HepG2 (cell line): ENCODE data around the gene PEX7.

Experiments
- MTF2 ChIP-seq: sonication (generic); formaldehyde crosslinking; IDR thresholded peaks from 2 replicates; pipeline ENCODE4 v1.5.0; 2020; ENCODE audit warnings: missing genetic modification reagents, borderline replicate concordance
- NR2F6 ChIP-seq, 2 experiments: IDR thresholded peaks; 2 replicates each; pipeline ENCODE4 v1.6.1; 2016; ENCODE audit warnings: antibody characterized with exemption in 1 of 2, mild to moderate bottlenecking in 1 of 2
- POLR2A ChIP-seq, 2 experiments: IDR thresholded peaks; 2 replicates each; pipeline ENCODE4 v1.6.1; 2011; ENCODE audit warnings: low read depth in 2 of 2, low read length in 2 of 2, mild to moderate bottlenecking in 1 of 2, moderate library complexity in 1 of 2; ENCODE audit not compliant: insufficient read depth in 1 of 2
- SIN3A ChIP-seq: IDR thresholded peaks from 2 replicates; pipeline ENCODE4 v1.6.1; 2011; ENCODE audit warnings: low read depth, mild to moderate bottlenecking, control low read depth, low read length, borderline replicate concordance
- ZBTB33 ChIP-seq: sonication (generic); formaldehyde crosslinking; IDR thresholded peaks from 2 replicates; pipeline ENCODE4 v1.4.0; 2020; ENCODE audit warnings: missing genetic modification reagents
- ZFP37 ChIP-seq: sonication (generic); formaldehyde crosslinking; IDR thresholded peaks from 2 replicates; pipeline ENCODE4 v1.4.0; 2020; ENCODE audit warnings: missing genetic modification reagents, borderline replicate concordance
- ZIK1 ChIP-seq: sonication (generic); formaldehyde crosslinking; IDR thresholded peaks from 2 replicates; pipeline ENCODE4 v1.5.0; 2020; ENCODE audit warnings: mild to moderate bottlenecking, low read depth, missing genetic modification reagents, borderline replicate concordance
- ZNF891 ChIP-seq: sonication (generic); formaldehyde crosslinking; IDR thresholded peaks from 2 replicates; pipeline ENCODE4 v1.5.0; 2020; ENCODE audit warnings: mild to moderate bottlenecking, missing genetic modification reagents
- ZSCAN29 ChIP-seq: sonication (generic); formaldehyde crosslinking; conservative IDR thresholded peaks from 2 replicates; pipeline ENCODE4 v1.4.0; 2020; ENCODE audit warnings: mild to moderate bottlenecking, missing genetic modification reagents

- TF ChIP-seq ZSCAN29 (CRISPR knock-in tag), result no peak
- no peak for TF ChIP-seq ZFP37 (CRISPR knock-in tag)
- no peak for TF ChIP-seq NR2F6 (IDR thresholded peaks at IDR 0.05)
- no peak for TF ChIP-seq NR2F6 (CRISPR knock-in tag; IDR thresholded peaks at IDR 0.05)
- TF ChIP-seq ZNF891 (CRISPR knock-in tag), result no peak
- no peak for TF ChIP-seq SIN3A
- TF ChIP-seq MTF2 (CRISPR knock-in tag), result no peak
- TF ChIP-seq POLR2A (IDR thresholded peaks at IDR 0.05; ENCODE audit: insufficient read depth in 1 of 2, low read depth in 2 of 2, low read length in 2 of 2), result no peak
- TF ChIP-seq ZIK1 (CRISPR knock-in tag), result no peak
- TF ChIP-seq ZBTB33 (CRISPR knock-in tag), result no peak
Measured at GRCh38 chr6:136795996-136796395, 26.4 kb upstream of the PEX7 start.
